ENCODE measurements around the gene C1QTNF4. TPM values are rescaled to one million over a fixed set of nuclear protein-coding genes. Genes with fewer than 3 reads are reported as not detected.

C1QTNF4 gene
- total and polyA plus RNA-seq, 8 donors = 0.68 to 8.4 (median 1.3) TPM; not detected in 1

DNA sequence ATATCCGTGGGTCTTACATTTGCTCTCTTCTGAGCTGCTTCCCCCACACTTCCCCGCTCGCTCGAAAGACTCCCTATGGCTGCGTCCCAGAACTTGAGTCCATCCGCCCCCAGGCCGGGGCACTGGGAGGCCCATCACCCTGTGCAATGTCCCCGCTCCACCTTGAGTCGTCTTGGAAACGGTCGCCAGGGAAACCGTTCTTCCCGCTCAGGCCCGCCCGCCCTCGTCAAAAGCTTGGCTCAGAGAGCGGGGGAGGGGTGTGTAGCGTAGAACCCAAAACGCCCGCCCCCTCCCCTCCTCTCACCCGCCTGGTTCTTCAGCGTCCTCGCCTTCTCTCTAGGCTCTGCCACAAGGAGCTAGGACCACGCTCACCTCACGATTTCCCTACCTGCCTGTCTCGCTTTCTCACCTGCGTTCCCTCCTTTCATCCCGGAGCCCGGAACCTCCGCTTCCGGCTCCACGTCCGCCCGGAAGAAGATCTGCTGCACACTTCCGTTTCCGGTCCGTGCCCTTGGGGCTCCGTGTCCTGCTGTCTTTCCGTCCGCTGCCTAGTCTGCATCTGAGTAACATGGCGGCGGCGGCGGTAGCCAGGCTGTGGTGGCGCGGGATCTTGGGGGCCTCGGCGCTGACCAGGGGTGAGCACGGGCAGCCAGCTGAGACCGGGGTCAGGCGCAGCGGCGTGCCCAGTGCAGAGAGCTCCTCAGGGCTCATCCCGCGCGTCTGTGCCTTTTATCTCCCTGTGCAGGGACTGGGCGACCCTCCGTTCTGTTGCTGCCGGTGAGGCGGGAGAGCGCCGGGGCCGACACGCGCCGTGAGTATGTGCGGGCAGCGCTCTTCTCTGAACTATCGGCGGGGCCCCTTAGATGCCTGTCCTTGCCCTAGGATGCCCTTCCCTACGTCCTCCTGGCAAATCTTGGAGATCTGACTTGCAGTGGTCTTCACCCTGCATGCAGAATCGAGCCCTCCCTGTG lies 15.4 kb downstream of the C1QTNF4 start, which contains the start of the genes KBTBD4 and NDUFS3:
TSS of gene KBTBD4 (minus strand) at position 447 of the 971 bp plus-strand sequence. CDS start at position 428, 19 bp downstream.
TSS of gene NDUFS3 (plus strand) at position 551 of the 971 bp plus-strand sequence. CDS start at position 569, 18 bp downstream.
- Histone ChIP-seq H3K4me1 (peaks cover 20 to 43% (median 41%) of the 10 kb centered on the region in 4 donors), H3K27ac (peak within 1 kb of the TSS; percentile 86 to 94 (median 90)), H3K36me3 (peaks cover 41 to 75% (median 67%) of the 10 kb centered on the region in 4 donors), H3K27me3 (no peaks in the 10 kb centered on the region), H3K9me3 (no peaks in the 10 kb centered on the region), H3K4me3 (peak within 1 kb of the TSS; percentile 80 to 100 (median 94))
- WGBS, 5 donors = 0% methylated on average over 46 to 72 of the region's 72 CpGs
- DNase-seq = peak; percentile 93 to 97
- peak in 1 of 4 donors; percentile 52 for TF ChIP-seq POLR2A (IDR thresholded peaks at IDR 0.05)
- TF ChIP-seq POLR2AphosphoS5 (IDR thresholded peaks at IDR 0.05) = peak; percentile 84 to 97 (median 88)
- TF ChIP-seq EP300 (IDR thresholded peaks at IDR 0.05) = no peak
- TF ChIP-seq, protein P1, sequence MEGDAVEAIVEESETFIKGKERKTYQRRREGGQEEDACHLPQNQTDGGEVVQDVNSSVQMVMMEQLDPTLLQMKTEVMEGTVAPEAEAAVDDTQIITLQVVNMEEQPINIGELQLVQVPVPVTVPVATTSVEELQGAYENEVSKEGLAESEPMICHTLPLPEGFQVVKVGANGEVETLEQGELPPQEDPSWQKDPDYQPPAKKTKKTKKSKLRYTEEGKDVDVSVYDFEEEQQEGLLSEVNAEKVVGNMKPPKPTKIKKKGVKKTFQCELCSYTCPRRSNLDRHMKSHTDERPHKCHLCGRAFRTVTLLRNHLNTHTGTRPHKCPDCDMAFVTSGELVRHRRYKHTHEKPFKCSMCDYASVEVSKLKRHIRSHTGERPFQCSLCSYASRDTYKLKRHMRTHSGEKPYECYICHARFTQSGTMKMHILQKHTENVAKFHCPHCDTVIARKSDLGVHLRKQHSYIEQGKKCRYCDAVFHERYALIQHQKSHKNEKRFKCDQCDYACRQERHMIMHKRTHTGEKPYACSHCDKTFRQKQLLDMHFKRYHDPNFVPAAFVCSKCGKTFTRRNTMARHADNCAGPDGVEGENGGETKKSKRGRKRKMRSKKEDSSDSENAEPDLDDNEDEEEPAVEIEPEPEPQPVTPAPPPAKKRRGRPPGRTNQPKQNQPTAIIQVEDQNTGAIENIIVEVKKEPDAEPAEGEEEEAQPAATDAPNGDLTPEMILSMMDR (IDR thresholded peaks at IDR 0.05) = peak in 1 of 7 experiments; percentile 22
- intact Hi-C loops (cut with DNase I; ENCODE audit: low total_unique reads) = no loop called here

DNA sequence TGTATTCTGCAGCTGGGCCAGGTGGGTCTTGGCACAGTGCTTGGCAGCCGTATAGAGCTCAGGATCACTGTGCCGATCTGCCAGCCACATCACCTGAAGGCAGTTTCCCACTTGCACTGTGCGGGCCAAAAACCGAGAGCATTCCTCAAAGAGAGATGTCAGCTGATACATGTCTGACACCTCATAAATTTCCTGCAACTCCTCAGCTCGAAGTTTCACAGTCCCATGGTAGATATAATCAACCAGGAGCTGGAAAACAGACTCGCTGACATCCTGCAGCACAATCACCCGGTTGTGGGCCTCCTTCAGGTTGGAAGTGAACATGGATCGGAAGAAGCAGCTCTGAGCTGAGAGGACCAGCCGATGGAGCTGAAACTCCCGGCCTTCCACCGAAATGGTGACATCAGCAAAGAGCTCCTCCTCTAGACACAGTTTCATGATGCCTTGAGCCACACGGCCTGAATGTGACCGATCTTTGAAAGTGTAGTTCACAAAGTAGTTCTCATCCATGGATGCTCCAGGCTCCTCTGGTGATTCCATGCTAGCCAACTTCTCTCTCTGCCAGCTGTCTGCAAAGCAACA lies 16.7 kb downstream of the C1QTNF4 start:
- TF ChIP-seq POLR2AphosphoS5 (IDR thresholded peaks at IDR 0.05) = no peak
- no peak for TF ChIP-seq EP300 (IDR thresholded peaks at IDR 0.05)
- TF ChIP-seq POLR2A (IDR thresholded peaks at IDR 0.05) = no peak
- TF ChIP-seq, protein P1 (IDR thresholded peaks at IDR 0.05) = no peak
- DNase-seq = no peak
- Histone ChIP-seq H3K27me3 (no peaks in the 10 kb centered on the region), H3K27ac (peak overlapping the region in 1 of 5 donors; percentile 90), H3K36me3 (peaks cover 37 to 75% (median 67%) of the 10 kb centered on the region in 4 donors), H3K9me3 (no peaks in the 10 kb centered on the region), H3K4me3 (peak overlapping the region in 3 of 4 donors; percentile 80 to 100 (median 92)), H3K4me1 (peaks cover 20 to 53% (median 45%) of the 10 kb centered on the region in 4 donors)
- intact Hi-C loops (cut with DNase I; ENCODE audit: low total_unique reads) = no loop called here
- WGBS, 5 donors = 70 to 82% (median 80%) methylated on average over 9 to 13 of the region's 13 CpGs

DNA sequence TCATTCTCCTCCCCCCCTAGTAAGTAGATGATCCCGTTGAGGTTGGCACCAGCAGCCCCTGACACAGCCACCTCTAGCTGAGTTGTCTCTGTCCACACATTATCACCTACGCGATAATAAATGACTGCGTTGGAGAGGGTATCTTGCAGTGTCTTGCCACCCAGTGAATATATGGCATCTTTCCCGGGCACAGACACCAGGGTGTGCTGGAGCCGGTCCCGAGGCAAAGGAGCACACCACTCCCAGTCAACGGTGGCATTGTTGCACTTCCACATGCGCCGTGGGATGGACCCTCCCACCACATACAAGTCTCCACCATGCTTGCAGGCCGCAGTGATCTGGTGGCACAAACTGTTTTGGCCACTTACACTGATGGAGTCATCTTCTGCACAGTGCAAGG lies 20.9 kb downstream of the C1QTNF4 start:
- Histone ChIP-seq H3K4me1 (peaks cover 15 to 48% (median 28%) of the 10 kb centered on the region in 4 donors), H3K27ac (no peak overlapping the region), H3K36me3 (peaks cover 22 to 88% (median 84%) of the 10 kb centered on the region in 4 donors), H3K4me3 (no peak overlapping the region), H3K9me3 (no peaks in the 10 kb centered on the region), H3K27me3 (no peaks in the 10 kb centered on the region)
- intact Hi-C loops (cut with DNase I; ENCODE audit: low total_unique reads) = no loop called here
- DNase-seq = no peak
- 85 to 90% (median 86%) methylated on average over 8 to 11 of the region's 11 CpGs for WGBS, 5 donors
- TF ChIP-seq, protein P1 (IDR thresholded peaks at IDR 0.05) = no peak
- no peak for TF ChIP-seq EP300 (IDR thresholded peaks at IDR 0.05)
- no peak for TF ChIP-seq POLR2A (IDR thresholded peaks at IDR 0.05)
- no peak for TF ChIP-seq POLR2AphosphoS5 (IDR thresholded peaks at IDR 0.05)

DNA sequence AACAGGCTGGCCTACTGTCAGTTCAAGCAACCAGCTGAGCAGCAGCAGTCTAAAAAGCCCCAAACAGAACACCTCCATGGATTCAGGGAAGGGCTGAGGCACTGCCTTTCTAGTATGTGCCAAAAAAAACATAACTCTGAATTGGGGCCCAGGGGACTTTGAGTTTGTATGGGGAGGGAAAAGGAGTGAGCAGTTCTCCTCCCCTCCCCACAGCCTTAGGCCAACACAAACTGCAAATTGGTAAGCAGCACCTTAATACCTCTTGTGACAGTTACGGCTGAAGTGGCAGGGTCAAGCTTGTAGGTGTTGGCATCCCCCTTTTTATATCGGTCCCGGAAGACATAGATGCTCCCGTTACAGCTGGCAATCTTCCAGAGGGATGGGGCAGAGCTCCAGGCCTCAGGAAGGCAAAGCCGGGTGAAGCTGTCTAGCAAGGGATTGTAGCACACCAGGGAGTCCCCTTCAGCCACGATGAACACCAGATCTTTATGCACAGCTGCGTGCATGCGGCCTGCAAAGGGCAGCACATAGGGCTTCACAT lies 21.4 kb downstream of the C1QTNF4 start:
- Histone ChIP-seq H3K27ac (no peak overlapping the region), H3K36me3 (peaks cover 22 to 91% (median 84%) of the 10 kb centered on the region in 4 donors), H3K4me3 (no peak overlapping the region), H3K27me3 (no peaks in the 10 kb centered on the region), H3K4me1 (peaks cover 9 to 42% (median 24%) of the 10 kb centered on the region in 4 donors), H3K9me3 (no peaks in the 10 kb centered on the region)
- TF ChIP-seq EP300 (IDR thresholded peaks at IDR 0.05) (no peak), POLR2AphosphoS5 (IDR thresholded peaks at IDR 0.05) (no peak), POLR2A (IDR thresholded peaks at IDR 0.05) (no peak)
- TF ChIP-seq, protein P1 (IDR thresholded peaks at IDR 0.05) = no peak
- 37 to 65% (median 59%) methylated on average over 6 to 8 of the region's 8 CpGs for WGBS, 5 donors
- DNase-seq = no peak
- intact Hi-C loops (cut with DNase I; ENCODE audit: low total_unique reads) = no loop called here
